ENCODE data around the gene ZNF668.

GRCh38 chr16:31043898-31044481, 30.1 kb downstream of the ZNF668 start:
- TF ChIP-seq CTCF (IDR thresholded peaks at IDR 0.05; ENCODE audit: low read depth, low read length, missing input control) (no peak), TAF1 (conservative IDR thresholded peaks at IDR 0.05) (no peak)

Measured in liver (tissue), 3 donors.